Breast epithelium (tissue), 3 donors: ENCODE data around the gene RAB3GAP1.

ENCODE experiments used
- CTCF ChIP-seq, 3 donors: fragments of 450-650 bp; IDR thresholded peaks; one replicate each; pipeline ENCODE4 v1.5.1; 2016 to 2017; ENCODE audit warnings: antibody characterized with exemption in 3 of 3, mild to moderate bottlenecking in 3 of 3, moderate library complexity in 3 of 3
- POLR2A ChIP-seq: fragments of 450-650 bp; IDR thresholded peaks from one replicate; pipeline ENCODE4 v1.6.1; 2016; ENCODE audit warnings: antibody characterized with exemption, mild to moderate bottlenecking, moderate library complexity
- POLR2AphosphoS5 ChIP-seq, 3 donors: sonication (generic); formaldehyde crosslinking; IDR thresholded peaks; one replicate each; pipeline ENCODE4 v1.6.1; 2017; ENCODE audit warnings: antibody characterized with exemption in 3 of 3

- TF ChIP-seq CTCF (IDR thresholded peaks at IDR 0.05) = no peak
- no peak for TF ChIP-seq POLR2AphosphoS5 (IDR thresholded peaks at IDR 0.05)
- TF ChIP-seq POLR2A = no peak
Observed at GRCh38 chr2:135066710-135067109, 14.6 kb downstream of the RAB3GAP1 start.
